K562 (cell line): Measurements from ENCODE around the gene KIAA0319L. TPM values are rescaled to one million over a fixed set of nuclear protein-coding genes. Genes with fewer than 3 reads are reported as not detected.
A peak's percentile ranks its signal among the peaks of the same experiment; 100 is the strongest.

ENCODE experiments used
- BRD4 ChIP-seq: fragments of 200-600 bp; sonication (generic); IDR thresholded peaks from 2 replicates; pipeline ENCODE4 v1.6.1; 2017; ENCODE audit warnings: inconsistent platforms
- CAMTA2 ChIP-seq: fragments of 250-450 bp; sonication (Bioruptor Pico); conservative IDR thresholded peaks from 2 replicates; pipeline ENCODE4 v1.5.1; 2022
- CREB3L1 ChIP-seq: fragments of 450-650 bp; IDR thresholded peaks from 2 replicates; pipeline ENCODE4 v1.6.1; 2014; ENCODE audit warnings: low read depth, mild to moderate bottlenecking, moderate library complexity, borderline replicate concordance
- FUS ChIP-seq: fragments of 200-400 bp; formaldehyde crosslinking; optimal IDR thresholded peaks from 2 replicates; pipeline ENCODE3; 2017; ENCODE audit warnings: low read depth, low read length
- HMGN3 ChIP-seq: IDR thresholded peaks from 2 replicates; pipeline ENCODE4 v1.6.1; 2011; ENCODE audit warnings: borderline replicate concordance, low read depth, mild to moderate bottlenecking, mixed read lengths, low read length; ENCODE audit not compliant: insufficient read length; ENCODE audit errors: extremely low read depth
- HOMEZ ChIP-seq: fragments of 250-450 bp; sonication (Bioruptor Pico); IDR thresholded peaks from 2 replicates; pipeline ENCODE4 v1.4.0; 2020; ENCODE audit warnings: mild to moderate bottlenecking, moderate library complexity
- HSF4 ChIP-seq: fragments of 250-450 bp; sonication (Bioruptor Pico); IDR thresholded peaks from 2 replicates; pipeline ENCODE4 v2.1.2; 2022; ENCODE audit warnings: mild to moderate bottlenecking, moderate library complexity, borderline replicate concordance
- MECOM ChIP-seq: fragments of 250-450 bp; sonication (Bioruptor Pico); IDR thresholded peaks from 2 replicates; pipeline ENCODE4 v1.8.0; 2022; ENCODE audit warnings: inconsistent platforms
- NONO ChIP-seq, 2 experiments: fragments of 200-400 bp in 1 of 2; fragments of 450-650 bp in 1 of 2; formaldehyde crosslinking in 1 of 2; IDR thresholded peaks; 2 replicates each; pipeline ENCODE4 v1.6.1; 2017; ENCODE audit warnings: low read depth in 2 of 2, mild to moderate bottlenecking in 2 of 2, moderate library complexity in 2 of 2, low read length in 1 of 2
- PBX2 ChIP-seq, 2 experiments: IDR thresholded peaks in 1 of 2; conservative IDR thresholded peaks in 1 of 2; 2 replicates each; pipeline ENCODE4 v1.6.1; 2016; ENCODE audit warnings: low read depth in 2 of 2, mild to moderate bottlenecking in 1 of 2, missing compliant biosample characterization in 1 of 2, missing genetic modification characterization in 1 of 2, moderate library complexity in 1 of 2
- PYGO2 ChIP-seq: fragments of 450-650 bp; IDR thresholded peaks from 2 replicates; pipeline ENCODE4 v1.6.1; 2016; ENCODE audit warnings: mild to moderate bottlenecking, missing genetic modification characterization, moderate library complexity, missing compliant biosample characterization
- SIN3B ChIP-seq: fragments of 450-650 bp; IDR thresholded peaks from 2 replicates; pipeline ENCODE4 v1.6.1; 2017; ENCODE audit warnings: low read depth, mild to moderate bottlenecking, moderate library complexity
- SLC30A9 ChIP-seq: fragments of 250-450 bp; sonication (Bioruptor Pico); IDR thresholded peaks from 2 replicates; pipeline ENCODE4 v1.8.0; 2022; ENCODE audit warnings: mild to moderate bottlenecking, moderate library complexity
- SMAD4 ChIP-seq: fragments of 250-450 bp; sonication (Bioruptor Pico); conservative IDR thresholded peaks from 2 replicates; pipeline ENCODE4 v1.8.0; 2021; ENCODE audit warnings: inconsistent platforms, mild to moderate bottlenecking, moderate library complexity
- SRSF1 ChIP-seq: fragments of 200-400 bp; formaldehyde crosslinking; IDR thresholded peaks from 2 replicates; pipeline ENCODE4 v1.6.1; 2017; ENCODE audit warnings: mild to moderate bottlenecking, low read depth, low read length, moderate library complexity
- TAF9B ChIP-seq: fragments of 450-650 bp; IDR thresholded peaks from 2 replicates; pipeline ENCODE4 v1.6.1; 2018; ENCODE audit warnings: mild to moderate bottlenecking; ENCODE audit not compliant: partially characterized antibody
- TCFL5 ChIP-seq: fragments of 250-450 bp; sonication (Bioruptor Pico); conservative IDR thresholded peaks from 2 replicates; pipeline ENCODE4 v1.6.1; 2021; ENCODE audit warnings: mild to moderate bottlenecking, moderate library complexity, matching md5 sums
- TFE3 ChIP-seq: fragments of 450-650 bp; formaldehyde crosslinking; IDR thresholded peaks from 2 replicates; pipeline ENCODE4 v1.4.0; 2020; ENCODE audit warnings: mild to moderate bottlenecking, mixed read lengths
- TSC22D4 ChIP-seq: fragments of 450-650 bp; IDR thresholded peaks from 2 replicates; pipeline ENCODE4 v1.6.1; 2016; ENCODE audit warnings: missing genetic modification characterization, missing biosample characterization, control low read depth
- ZFPM2 ChIP-seq: fragments of 250-450 bp; sonication (Bioruptor Pico); IDR thresholded peaks from 2 replicates; pipeline ENCODE4 v1.5.1; 2022; ENCODE audit warnings: mild to moderate bottlenecking
- ZNF23 ChIP-seq: fragments of 250-450 bp; sonication (Bioruptor Pico); IDR thresholded peaks from 2 replicates; pipeline ENCODE4 v1.4.0; 2020; ENCODE audit warnings: mild to moderate bottlenecking
- ZNF830 ChIP-seq: fragments of 250-450 bp; sonication (Bioruptor Pico); IDR thresholded peaks from 2 replicates; pipeline ENCODE4 v1.5.0; 2021; ENCODE audit warnings: mild to moderate bottlenecking
- polyA plus RNA-seq, 8 experiments: library from polyadenylated mRNA; depleted of rRNA in 4 of 8; stranded (reverse) in 5 of 8; unstranded in 3 of 8; fragments of >200 nt; fragmentation: Nextera tagmentation in 2 of 8; fragmentation: Illumina TruSeq in 1 of 8; extraction: Ambion mirVana in 2 of 8; extraction: Trizol in 1 of 8; gene quantifications; 2 replicates each; pipeline versions ENCODE4 v1.2.1 to v1.2.3, GENCODE V29; 2011 to 2014; ENCODE audit warnings: inconsistent platforms in 1 of 8, missing spikeins in 1 of 8
- total RNA-seq, 7 experiments: library from RNA; depleted of rRNA in 6 of 7; stranded (reverse); fragments of >200 nt in 6 of 7; fragmentation: Illumina TruSeq in 2 of 7; extraction: Trizol in 2 of 7; gene quantifications; 2 replicates each; pipeline versions ENCODE4 v1.2.1 to v1.2.3, GENCODE V29; 2011 to 2021; ENCODE audit warnings: low replicate concordance in 1 of 7

Gene KIAA0319L
- total and polyA plus RNA-seq, 9 of the 15 experiments (the other 6 are each of a cell fraction or from before 2014, with no cell fraction given): 2.4 to 51.7 (median 27.4) TPM

GRCh38 chr1:35557118-35557610, at the start of gene KIAA0319L (continued):
- no peak for TF ChIP-seq TAF9B
- TF ChIP-seq CREB3L1: peak; percentile 66
- TF ChIP-seq SIN3B: peak; percentile 71
- TF ChIP-seq PBX2 (CRISPR knock-in tag; IDR thresholded peaks at IDR 0.05; ENCODE audit: low read depth): no peak
- no peak for TF ChIP-seq PBX2 (tag; conservative IDR thresholded peaks at IDR 0.05; ENCODE audit: low read depth)
- no peak for TF ChIP-seq TSC22D4 (tag)
- no peak for TF ChIP-seq HSF4 (CRISPR knock-in tag)
- no peak for TF ChIP-seq FUS
- TF ChIP-seq SMAD4: peak; percentile 44
- TF ChIP-seq HOMEZ (CRISPR knock-in tag): no peak
- peak; percentile 60 for TF ChIP-seq HMGN3
- TF ChIP-seq BRD4: no peak; the same call in 1 of the 2 replicates
- TF ChIP-seq TCFL5 (CRISPR knock-in tag): no peak
- 0 out of 2 replicates have a peak, but pooled peaks have one; percentile 56 for TF ChIP-seq SRSF1
- TF ChIP-seq MECOM (CRISPR knock-in tag): no peak
- no peak for TF ChIP-seq TFE3 (CRISPR knock-in tag)
- 0 out of 2 replicates have a peak, but pooled peaks have one; percentile 15 for TF ChIP-seq PYGO2
- TF ChIP-seq NONO (IDR thresholded peaks at IDR 0.05; ENCODE audit: low read depth in 2 of 2, low read length in 1 of 2): peak; percentile 35 to 53; a peak in 2 of 4 replicates
- TF ChIP-seq ZFPM2 (CRISPR knock-in tag): no peak
- no peak for TF ChIP-seq SLC30A9 (CRISPR knock-in tag)
- TF ChIP-seq ZNF830 (CRISPR knock-in tag): no peak
- TF ChIP-seq CAMTA2 (CRISPR knock-in tag): no peak
- no peak for TF ChIP-seq ZNF23 (CRISPR knock-in tag)
